DMS53 (cell line): ENCODE measurements around the gene CLDN14.

Source experiments
- DNase-seq: peaks from one replicate; lab custom pipeline; 2025; lab: John Stamatoyannopoulos, UW

CLDN14 gene

DNA sequence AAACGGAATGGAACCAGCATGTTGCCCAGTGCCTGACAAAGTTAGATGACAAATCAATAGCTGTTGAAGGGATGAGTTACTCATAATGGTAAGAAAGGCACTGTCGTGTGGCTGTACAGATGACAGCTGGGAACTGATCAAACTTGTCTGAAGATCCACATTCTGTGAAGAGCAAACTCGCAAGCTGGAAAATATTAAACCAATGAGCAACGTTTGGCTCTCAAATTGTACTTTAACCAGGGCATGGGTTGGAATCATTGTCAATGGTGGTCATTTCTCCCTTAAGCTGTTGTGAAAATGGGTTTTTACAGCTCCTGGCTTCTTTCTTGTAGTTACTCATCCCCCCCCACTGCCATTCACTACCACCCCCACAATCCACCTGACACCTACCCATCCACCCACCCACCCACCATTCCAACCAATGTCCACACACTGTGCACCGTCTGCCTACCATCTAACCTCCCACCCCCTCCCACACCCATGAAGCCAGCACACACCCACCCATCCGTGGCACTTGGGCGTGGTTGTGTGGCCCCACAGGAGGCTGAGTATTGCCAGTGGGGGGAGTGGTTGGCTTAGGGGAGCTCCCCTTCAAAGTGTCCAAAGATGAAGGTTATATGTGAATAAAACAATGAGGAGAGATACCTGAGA lies 46.7 kb downstream of the CLDN14 start:
- no peak for DNase-seq

GRCh38 chr21:36431252-36431651 lies 48.7 kb downstream of the CLDN14 start:
- DNase-seq, result no peak

DNA sequence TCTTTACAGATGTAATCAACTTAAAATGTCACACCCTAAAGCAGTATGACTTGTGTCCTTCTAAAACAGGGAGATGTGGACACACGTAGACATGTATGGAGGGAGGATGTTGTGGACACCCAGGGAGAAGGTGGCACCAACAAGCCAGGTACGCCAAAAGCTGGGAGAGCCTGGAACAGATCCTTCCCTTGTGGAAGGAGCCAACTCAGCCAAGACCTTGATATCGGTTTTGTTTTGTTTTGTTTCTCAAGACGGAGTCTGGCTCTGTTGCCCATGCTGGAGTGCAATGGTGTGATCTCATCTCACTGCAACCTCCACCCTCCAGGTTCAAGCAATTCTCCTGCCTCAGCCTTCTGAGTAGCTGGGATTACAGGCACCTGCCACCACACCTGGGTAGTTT lies 49.1 kb downstream of the CLDN14 start:
- no peak for DNase-seq

- peak; percentile 92 for DNase-seq
Observed at GRCh38 chr21:36429947-36430546, 49.9 kb downstream of the CLDN14 start.

DNA sequence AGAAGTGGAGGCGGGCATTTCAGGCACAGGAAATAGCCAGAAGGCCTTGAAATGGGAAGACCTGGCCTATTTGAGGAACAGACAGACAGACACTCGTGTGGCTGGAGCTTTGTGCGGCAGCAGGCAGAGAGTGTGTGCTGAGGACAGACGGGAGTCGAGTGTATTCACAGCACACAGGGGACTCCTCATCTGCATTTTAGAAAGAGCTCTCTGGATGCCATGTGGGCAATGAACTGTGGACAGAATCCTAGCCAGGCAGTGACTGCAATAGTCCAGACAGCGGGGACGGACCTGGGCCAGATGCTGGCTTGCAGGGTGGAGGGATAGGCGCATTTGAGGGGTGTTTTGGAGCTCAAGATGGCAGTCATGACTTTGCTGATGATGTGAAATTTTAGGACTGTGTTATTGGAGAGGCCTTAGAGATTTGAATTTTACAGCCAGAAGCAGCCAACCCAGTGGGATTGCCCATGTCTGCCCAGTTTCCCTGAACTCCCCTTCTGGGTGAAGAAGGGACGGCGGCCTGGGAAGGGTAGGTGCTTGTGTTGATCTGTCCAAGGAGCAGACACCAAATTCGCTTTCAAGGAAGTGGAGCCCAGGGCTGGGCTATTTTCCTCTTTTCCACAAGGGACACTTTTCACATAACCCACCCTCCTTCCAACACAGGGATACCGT lies 51.0 kb downstream of the CLDN14 start:
- peak; percentile 16 for DNase-seq

GRCh38 chr21:36427502-36427901 lies 52.4 kb downstream of the CLDN14 start:
- DNase-seq, result no peak

DNA sequence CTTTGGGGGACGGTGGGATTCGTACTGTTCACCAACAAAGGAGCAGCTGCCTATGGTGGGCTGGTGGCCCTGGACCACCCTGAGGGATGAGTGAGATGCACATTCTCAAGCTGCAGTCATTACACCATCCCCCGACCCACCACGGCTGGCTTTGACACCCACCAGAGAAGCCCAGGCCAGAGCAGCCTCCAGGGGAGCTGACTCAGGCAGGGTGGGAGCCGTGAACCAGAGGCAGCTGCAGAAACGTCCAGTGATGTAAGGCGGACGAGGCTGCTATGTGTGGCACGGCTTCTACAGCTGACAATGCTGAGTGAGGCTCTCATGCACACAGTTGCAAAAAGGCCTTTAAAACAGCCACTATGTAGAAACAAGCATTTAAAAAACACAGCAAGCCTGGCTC lies 54.6 kb downstream of the CLDN14 start:
- no peak for DNase-seq

DNA sequence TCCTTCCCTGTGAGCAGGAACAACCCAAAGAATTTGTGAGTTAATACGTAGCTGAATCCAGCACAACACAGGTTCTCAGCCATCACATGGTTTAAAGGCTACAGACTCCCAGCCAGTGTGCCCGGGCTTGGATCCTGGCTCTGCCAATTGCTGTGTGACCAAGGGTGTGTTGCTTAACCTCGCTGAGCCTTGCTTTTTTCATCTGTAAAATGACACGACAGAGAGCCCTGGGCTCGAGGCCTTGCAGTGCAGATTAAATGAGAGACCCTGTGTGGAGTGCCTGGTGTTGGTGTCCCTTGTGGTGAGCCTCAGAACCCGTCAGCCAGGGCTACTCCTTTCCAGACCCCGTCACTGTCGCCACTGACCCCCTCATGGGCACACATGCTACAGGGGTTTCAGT lies 55.3 kb downstream of the CLDN14 start:
- no peak for DNase-seq

GRCh38 chr21:36423771-36424433 lies 56.0 kb downstream of the CLDN14 start:
- no peak for DNase-seq

- DNase-seq, result peak; percentile 67
Observed at GRCh38 chr21:36422279-36423098, 57.4 kb downstream of the CLDN14 start.

DNA sequence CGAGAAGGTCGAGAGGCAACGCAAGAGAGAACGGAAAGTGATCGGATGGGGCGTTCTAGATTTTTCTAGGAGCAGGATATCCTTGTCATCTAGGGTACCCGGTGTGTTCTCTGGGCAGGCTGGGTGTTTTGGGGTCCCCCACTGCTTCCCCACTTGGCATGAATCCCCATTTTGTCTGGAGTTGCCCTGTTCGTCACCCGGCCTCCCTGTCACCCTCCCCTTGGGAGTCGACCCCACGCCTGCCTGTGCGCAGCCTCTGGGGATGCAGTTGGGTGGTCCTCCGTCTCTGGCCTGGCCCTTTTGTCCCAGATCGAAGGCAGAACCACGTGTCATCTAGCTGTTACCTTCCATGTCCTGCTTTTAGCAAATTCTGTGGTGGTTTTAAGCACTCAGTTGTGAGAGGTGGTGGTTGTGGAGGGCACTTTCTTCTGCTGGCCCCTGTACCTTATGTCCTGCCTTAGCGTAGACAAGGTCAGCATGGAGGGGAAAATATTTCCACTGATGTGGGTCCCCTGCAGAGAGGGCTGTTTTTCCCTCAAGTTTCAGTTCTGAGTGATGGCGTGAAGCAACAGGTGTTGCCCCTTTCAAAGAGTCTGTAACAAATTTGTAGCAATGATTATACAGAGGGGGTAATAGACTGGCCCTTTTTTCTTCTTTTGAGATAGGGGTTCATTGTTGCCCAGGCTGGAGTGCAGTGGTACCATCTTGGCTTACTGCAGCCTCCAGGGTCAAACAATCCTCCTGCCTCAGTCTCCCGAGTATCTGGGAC lies 59.2 kb downstream of the CLDN14 start:
- DNase-seq, result no peak

DNA sequence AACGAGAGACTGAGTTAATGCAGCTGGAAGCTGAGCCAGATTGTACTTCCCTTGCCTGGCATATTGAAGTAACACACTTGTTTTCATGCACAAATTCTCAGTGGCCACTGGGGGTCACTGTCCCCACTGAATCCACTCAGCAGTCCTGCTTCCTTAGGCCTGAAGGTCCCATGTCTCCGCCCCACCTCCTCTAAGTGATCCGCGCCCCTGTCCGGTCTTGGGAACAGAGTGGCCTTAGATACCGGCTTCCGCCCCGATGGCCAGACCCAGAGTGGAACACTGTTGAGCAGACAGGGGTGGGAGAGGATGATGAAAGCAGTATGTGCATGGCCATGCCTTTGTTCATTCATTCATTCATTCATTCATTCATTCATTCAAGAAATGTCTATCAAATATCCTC lies 59.9 kb downstream of the CLDN14 start:
- DNase-seq, result peak; percentile 88

GRCh38 chr21:36419241-36419640 lies 60.7 kb downstream of the CLDN14 start:
- DNase-seq, result no peak

DNA sequence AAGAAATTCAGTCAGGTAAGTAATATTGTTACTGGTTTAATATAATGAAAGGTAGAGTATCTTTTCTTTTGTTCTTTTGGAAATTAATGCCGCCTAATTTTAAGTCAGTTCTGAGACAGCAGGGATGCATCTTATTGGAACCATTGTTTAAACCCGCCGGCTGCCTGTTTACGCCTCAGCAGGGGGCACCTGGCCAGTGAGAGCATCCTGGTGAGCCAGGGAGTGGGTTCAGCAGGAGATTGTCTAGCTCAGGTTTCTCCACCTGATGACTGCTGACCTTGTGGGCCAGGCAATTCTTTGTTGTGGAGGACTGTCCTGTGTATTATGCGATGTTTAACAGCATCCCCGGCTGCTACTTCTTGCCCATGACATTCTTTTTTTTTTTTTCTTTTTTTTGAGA lies 64.5 kb downstream of the CLDN14 start:
- DNase-seq, result no peak

DNA sequence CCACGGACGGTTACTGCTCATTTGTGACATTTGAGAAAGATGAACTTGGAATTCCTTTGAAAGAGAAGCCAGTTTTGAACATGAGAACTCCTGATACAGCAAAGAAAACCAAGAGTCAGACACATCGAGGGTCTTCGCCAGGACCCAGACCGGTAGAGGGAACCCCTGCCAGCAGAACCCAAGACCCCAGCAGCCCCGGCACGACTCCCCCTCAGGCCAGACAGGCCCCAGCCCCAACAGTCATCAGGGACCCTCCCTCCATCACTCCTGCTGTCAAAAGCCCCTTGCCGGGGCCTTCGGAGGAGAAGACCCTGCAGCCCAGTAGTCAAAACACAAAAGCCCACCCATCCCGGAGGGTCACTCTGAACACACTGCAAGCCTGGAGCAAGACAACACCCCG lies 67.0 kb downstream of the CLDN14 start:
- DNase-seq, result no peak

DNA sequence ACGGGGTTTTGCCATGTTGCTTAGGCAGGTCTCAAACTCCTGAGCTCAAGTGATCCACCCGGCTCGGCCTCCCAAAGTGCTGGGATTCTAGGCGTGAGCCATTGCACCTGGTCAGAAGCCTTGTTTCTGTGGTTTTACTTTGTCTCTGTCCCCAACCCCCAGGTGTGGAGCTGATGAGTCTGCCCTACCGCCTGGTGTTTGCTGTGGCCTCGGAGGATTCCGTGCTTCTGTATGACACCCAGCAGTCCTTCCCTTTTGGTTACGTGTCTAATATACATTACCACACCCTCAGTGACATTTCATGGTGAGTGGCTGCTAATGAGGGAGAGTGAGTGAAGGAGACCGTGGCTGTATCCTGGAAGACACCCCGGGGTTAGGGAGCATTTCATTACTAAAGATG lies 68.6 kb downstream of the CLDN14 start:
- DNase-seq, result no peak
